ENCODE data around the gene KIF21A.

The KIF21A gene

GRCh38 chr12:39252628-39253027 is 190.3 kb downstream of the KIF21A start:
- no peaks in the 10 kb centered on the region for H4K20me1 ChIP-seq (ENCODE audit: insufficient read depth, low read length)
- H3K9me2 ChIP-seq (replicated peaks; ENCODE audit: insufficient read depth, low read length), result no peaks in the 10 kb centered on the region
- no peaks in the 10 kb centered on the region for H3F3A ChIP-seq (ENCODE audit: insufficient read depth, low read length)
- no peaks in the 10 kb centered on the region for H3K4me1 ChIP-seq (ENCODE audit: low read length)
- no peak overlapping the region for H3K27ac ChIP-seq (ENCODE audit: low read length)
- DNase-seq, result no peak
- TF ChIP-seq CTCF (IDR thresholded peaks at IDR 0.05; ENCODE audit: low read length), result no peak
- no peak for TF ChIP-seq EZH2phosphoT487 (IDR thresholded peaks at IDR 0.05; ENCODE audit: low read length)
- TF ChIP-seq EZH2 (optimal IDR thresholded peaks at IDR 0.05; ENCODE audit: low read depth, low read length), result no peak
- H3K36me3 ChIP-seq (replicated peaks; ENCODE audit: insufficient read depth, low read length), result no peaks in the 10 kb centered on the region
- no peak overlapping the region for H3K9ac ChIP-seq (ENCODE audit: low read length)
- H3K9me3 ChIP-seq (replicated peaks; ENCODE audit: insufficient read depth, low read length), result no peaks in the 10 kb centered on the region
- H3K4me3 ChIP-seq (ENCODE audit: low read length), result no peak overlapping the region
- H2AFZ ChIP-seq (ENCODE audit: low read length), result no peak overlapping the region
- no peaks in the 10 kb centered on the region for H3K79me2 ChIP-seq (ENCODE audit: low read length)
- H3K4me2 ChIP-seq (ENCODE audit: low read depth, low read length), result no peak overlapping the region
- no peaks in the 10 kb centered on the region for H3K27me3 ChIP-seq (replicated peaks; ENCODE audit: insufficient read depth, low read length)

All from MM.1S (cell line).